GM12878 (cell line): ENCODE results near the gene OTUB1. TPM values are rescaled to one million over a fixed set of nuclear protein-coding genes. Genes with fewer than 3 reads are reported as not detected.

ENCODE experiments used
- ATF3 ChIP-seq: IDR thresholded peaks from 2 replicates; pipeline ENCODE4 v1.6.1; 2011; ENCODE audit warnings: low read depth, mild to moderate bottlenecking, low read length, moderate library complexity, borderline replicate concordance; ENCODE audit errors: extremely low read depth
- CREB1 ChIP-seq: IDR thresholded peaks from 2 replicates; pipeline ENCODE4 v1.6.1; 2012; ENCODE audit warnings: low read depth, mild to moderate bottlenecking, inconsistent platforms
- CTCF ChIP-seq, 3 experiments: IDR thresholded peaks in 2 of 3; conservative IDR thresholded peaks in 1 of 3; 2 replicates each; pipeline ENCODE4 v1.5.1; 2011; ENCODE audit warnings: low read depth in 3 of 3, low read length in 3 of 3, mild to moderate bottlenecking in 3 of 3, control low read depth in 2 of 3, moderate library complexity in 2 of 3, inconsistent platforms in 1 of 3, mixed read lengths in 1 of 3; ENCODE audit not compliant: control insufficient read depth in 2 of 3, insufficient read depth in 1 of 3; ENCODE audit errors: extremely low read depth in 1 of 3
- FOXK2 ChIP-seq: fragments of 450-650 bp; IDR thresholded peaks from 2 replicates; pipeline ENCODE4 v1.6.1; 2017; ENCODE audit warnings: mild to moderate bottlenecking, moderate library complexity
- HDGF ChIP-seq: fragments of 450-650 bp; IDR thresholded peaks from 2 replicates; pipeline ENCODE4 v1.6.1; 2016; ENCODE audit warnings: antibody characterized with exemption
- HSF1 ChIP-seq: fragments of 150-350 bp; IDR thresholded peaks from 2 replicates; pipeline ENCODE4 v1.6.1; 2014; ENCODE audit warnings: mild to moderate bottlenecking, low read depth, low read length
- MEF2A ChIP-seq: IDR thresholded peaks from 2 replicates; pipeline ENCODE4 v1.6.1; 2011; ENCODE audit warnings: low read depth, mild to moderate bottlenecking, low read length, moderate library complexity; ENCODE audit not compliant: insufficient read depth
- NFXL1 ChIP-seq: fragments of 450-650 bp; IDR thresholded peaks from 2 replicates; pipeline ENCODE4 v1.6.1; 2017; ENCODE audit warnings: antibody characterized with exemption, mild to moderate bottlenecking, borderline replicate concordance
- NFYB ChIP-seq: IDR thresholded peaks from 2 replicates; pipeline ENCODE4 v1.6.1; 2011; ENCODE audit warnings: low read depth, mild to moderate bottlenecking, low read length, improper control_type of control experiment, moderate library complexity; ENCODE audit not compliant: insufficient read depth
- NKRF ChIP-seq: fragments of 450-650 bp; conservative IDR thresholded peaks from 2 replicates; pipeline ENCODE4 v1.6.1; 2017; ENCODE audit warnings: mild to moderate bottlenecking, moderate library complexity
- PBX3 ChIP-seq: IDR thresholded peaks from 2 replicates; pipeline ENCODE4 v1.6.1; 2011; ENCODE audit warnings: mild to moderate bottlenecking, low read depth, low read length, moderate library complexity; ENCODE audit not compliant: insufficient replicate concordance
- POLR2AphosphoS5 ChIP-seq: IDR thresholded peaks from 2 replicates; pipeline ENCODE4 v1.6.1; 2011; ENCODE audit warnings: mild to moderate bottlenecking, low read length, inconsistent platforms
- SPI1 ChIP-seq: IDR thresholded peaks from 2 replicates; pipeline ENCODE4 v1.6.1; 2011; ENCODE audit warnings: low read depth, mild to moderate bottlenecking, low read length, moderate library complexity, borderline replicate concordance; ENCODE audit not compliant: insufficient read depth
- TARDBP ChIP-seq: IDR thresholded peaks from 2 replicates; pipeline ENCODE4 v1.6.1; 2016; ENCODE audit warnings: borderline replicate concordance
- TCF7 ChIP-seq: IDR thresholded peaks from 2 replicates; pipeline ENCODE4 v1.6.1; 2014; ENCODE audit warnings: antibody characterized with exemption, borderline replicate concordance
- ZBTB11 ChIP-seq: fragments of 450-650 bp; formaldehyde crosslinking; IDR thresholded peaks from 2 replicates; pipeline ENCODE4 v1.5.0; 2022; ENCODE audit warnings: mild to moderate bottlenecking, missing genetic modification characterization
- polyA plus RNA-seq, 11 experiments: library from polyadenylated mRNA; depleted of rRNA in 4 of 11; unstranded in 6 of 11; stranded (reverse) in 5 of 11; fragments of >200 nt; fragmentation: Nextera tagmentation in 4 of 11; fragmentation: Illumina TruSeq in 1 of 11; extraction: Ambion mirVana in 4 of 11; extraction: Trizol in 1 of 11; gene quantifications; 1 replicate in 1 of 11; 2 replicates in 10 of 11; pipeline versions ENCODE4 v1.2.1 to v1.2.3, GENCODE V29; 2011 to 2016; ENCODE audit warnings: inconsistent platforms in 2 of 11, missing spikeins in 2 of 11, low read depth in 1 of 11
- total RNA-seq, 4 experiments: library from RNA; depleted of rRNA in 3 of 4; stranded (reverse); fragments of >200 nt in 3 of 4; fragmentation: Illumina TruSeq in 1 of 4; extraction: Trizol in 1 of 4; gene quantifications; 2 replicates each; pipeline versions ENCODE4 v1.2.1 to v1.2.3, GENCODE V29; 2013 to 2021

OTUB1 gene
- total and polyA plus RNA-seq, 10 of the 15 experiments (the other 5 are each of a cell fraction or from before 2014, with no cell fraction given), result 49.6 to 225 (median 131) TPM

GRCh38 chr11:63974259-63975143, 11.7 kb upstream of the OTUB1 start, which contains the start of gene COX8A (continued):
- TF ChIP-seq NKRF (peak; percentile 82), MEF2A (no peak), NFXL1 (no peak), PBX3 (peak; percentile 91), ATF3 (no peak), CREB1 (peak; percentile 98), ZBTB11 (CRISPR knock-in tag) (peak; percentile 63), NFYB (peak; percentile 90), TARDBP (no peak), TCF7 (no peak), CTCF (IDR thresholded peaks at IDR 0.05 in 2 of 3, conservative IDR thresholded peaks at IDR 0.05 in 1 of 3; ENCODE audit: control insufficient read depth in 2 of 3, extremely low read depth in 1 of 3, insufficient read depth in 1 of 3, low read depth in 3 of 3, low read length in 3 of 3) (no peak), SPI1 (peak; percentile 38; the same call in 1 of the 2 replicates), HSF1 (no peak), FOXK2 (no peak), HDGF (no peak), POLR2AphosphoS5 (peak; percentile 95)
